Heart right ventricle (tissue), 16 donors: ENCODE data around the gene BPIFB2. TPM values are rescaled to one million over a fixed set of nuclear protein-coding genes. Genes with fewer than 3 reads are reported as not detected.

ENCODE experiments used
- ATAC-seq, 8 donors: fragments of 200-7000 bp; cut with Tn5 transposase; one replicate each; pipeline ENCODE4 v1.9.1; 2020; ENCODE audit warnings: mild to moderate bottlenecking in 8 of 8, moderate library complexity in 8 of 8, moderate number of reproducible peaks in 1 of 8
- DNase-seq, 2 donors: peaks; one replicate each; pipeline ENCODE4 v3.0.0-alpha.2; 2020
- H3K27ac ChIP-seq, 10 donors: fragments of 200-600 bp; sonication (generic) in 2 of 10; one replicate each; pipeline versions ENCODE4 v1.5.0 to v1.8.0; 2020 to 2022; ENCODE audit warnings: mild to moderate bottlenecking in 3 of 10
- H3K27me3 ChIP-seq, 7 donors: fragments of 200-600 bp; one replicate each; pipeline ENCODE4 v1.8.0; 2021 to 2022; ENCODE audit warnings: mild to moderate bottlenecking in 2 of 7
- H3K36me3 ChIP-seq, 9 donors: fragments of 200-600 bp; sonication (generic) in 1 of 9; one replicate each; pipeline versions ENCODE4 v1.5.0 to v1.8.0; 2020 to 2022; ENCODE audit warnings: mild to moderate bottlenecking in 2 of 9
- H3K4me1 ChIP-seq, 9 donors: fragments of 200-600 bp; sonication (generic) in 1 of 9; one replicate each; pipeline versions ENCODE4 v1.5.0 to v1.8.0; 2020 to 2022; ENCODE audit warnings: mild to moderate bottlenecking in 4 of 9
- H3K4me3 ChIP-seq, 10 donors: fragments of 200-600 bp; sonication (generic) in 2 of 10; one replicate each; pipeline versions ENCODE4 v1.5.0 to v1.8.0; 2020 to 2022; ENCODE audit warnings: mild to moderate bottlenecking in 7 of 10, moderate library complexity in 2 of 10
- H3K9me3 ChIP-seq, 11 donors: fragments of 200-600 bp in 10 of 11; sonication (generic) in 2 of 11; one replicate each; pipeline versions ENCODE4 v1.5.0 to v1.8.0; 2013 to 2022; ENCODE audit warnings: mild to moderate bottlenecking in 2 of 11, control low read depth in 1 of 11, moderate library complexity in 1 of 11
- WGBS, 2 donors: extraction: QIAGEN DNeasy Blood & Tissue Kit; methylation state at CpG; one replicate each; pipeline ENCODE4 v1.1.7; 2013; ENCODE audit warnings: inconsistent platforms in 1 of 2; 5-methylcytosine and 5-hydroxymethylcytosine counted together
- intact Hi-C, 10 donors: fragments of 100-400 bp; cut with DNase I; formaldehyde crosslinking; loops; one replicate each; pipeline versions ENCODE4 v1.11.1 to v1.14.2; 2022
- polyA plus RNA-seq, 2 donors: library from polyadenylated mRNA; stranded (reverse); fragments of 200-250 nt; gene quantifications; one replicate each; pipeline ENCODE4 v1.2.3, GENCODE V29; 2013
- total RNA-seq, 10 donors: library from RNA; stranded (reverse); fragmentation: NEBNext Ultra II Directional in 3 of 10; extraction: Animal tissue kit (Norgen Biotek cat#: 25700) in 3 of 10; gene quantifications; one replicate each; pipeline versions ENCODE4 v1.2.1 to v1.2.4, GENCODE V29; 2021 to 2023
- TF ChIP-seq, protein P1 (sequence below), 9 donors: fragments of 200-600 bp; sonication (generic) in 2 of 9; IDR thresholded peaks; one replicate each; pipeline versions ENCODE4 v1.5.0 to v1.8.0; 2021 to 2022; ENCODE audit warnings: antibody characterized with exemption in 9 of 9, mild to moderate bottlenecking in 5 of 9, moderate library complexity in 1 of 9
- donor health status: Arrhythmogenic right ventricular cardiomyopathy.
- donor health status: ischemic (EF 13 %, LVEDD 7.1; RV severe dilation, severe dysfunction).
- donor health status: healthy with polysubstance abuse.
- donor health status: DM: no; HTN: yes; CAD: no.
- donor health status: DM: no; HTN: no; CAD: no.
- donor health status: ischemic (EF 25% LVEDD 6.9; RV normal size, moderate dysfunction).
- donor health status: ischemic (EF 25% LVEDD 5.7; RV mildly dilated, moderate dysfunction).
- donor health status: healthy.
- donor health status: DM: yes; HTN: yes; CAD: no.
- donor health status: Ischemic cardiomyopathy.
- donor health status: ischemic (EF 35%, LVEDD 5.7; RV mildly dilated, moderate dysfunction).
- donor health status: nonischemic (EF 11% LVEDD 7.7; RV severe dilation, severe dysfunction).
- donor health status: DM: yes; HTN: yes; CAD: no.
- donor health status: PGD.
- donor health status: ischemic (EF 29% LVEDD 5.4; RV normal size, mild dysfunction).
- donor health status: nonischemic (EF 23%, LVEDD 6.1; RV moderate dilation, normal function).

The BPIFB2 gene
- total and polyA plus RNA-seq, 12 donors, result not detected

DNA sequence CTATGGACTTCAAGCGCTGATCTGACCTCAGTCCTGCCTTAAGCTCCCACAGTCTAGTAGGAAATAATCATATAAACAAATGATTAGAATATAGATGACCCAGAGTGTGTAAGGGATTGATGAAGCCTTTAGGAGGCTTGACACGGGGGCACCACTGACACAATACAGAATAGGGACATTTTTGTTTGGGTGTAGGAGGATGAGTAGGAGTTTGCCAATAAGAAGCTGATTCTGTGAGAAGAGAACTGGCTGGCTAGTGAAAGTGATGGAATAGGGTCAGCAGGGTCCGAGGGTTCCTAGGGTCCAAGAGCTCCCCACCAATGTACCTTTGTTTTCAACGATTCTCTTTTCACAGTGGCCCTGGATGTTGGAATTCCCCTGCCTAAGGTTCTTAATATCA, 64.9 kb downstream of the BPIFB2 start:
- peaks cover 0 to 6% (median 0%) of the 10 kb centered on the region in 11 donors for H3K9me3 ChIP-seq
- H3K4me1 ChIP-seq, result no peaks in the 10 kb centered on the region
- H3K27me3 ChIP-seq, result peaks cover 0 to 23% (median 15%) of the 10 kb centered on the region in 7 donors
- TF ChIP-seq, protein P1, sequence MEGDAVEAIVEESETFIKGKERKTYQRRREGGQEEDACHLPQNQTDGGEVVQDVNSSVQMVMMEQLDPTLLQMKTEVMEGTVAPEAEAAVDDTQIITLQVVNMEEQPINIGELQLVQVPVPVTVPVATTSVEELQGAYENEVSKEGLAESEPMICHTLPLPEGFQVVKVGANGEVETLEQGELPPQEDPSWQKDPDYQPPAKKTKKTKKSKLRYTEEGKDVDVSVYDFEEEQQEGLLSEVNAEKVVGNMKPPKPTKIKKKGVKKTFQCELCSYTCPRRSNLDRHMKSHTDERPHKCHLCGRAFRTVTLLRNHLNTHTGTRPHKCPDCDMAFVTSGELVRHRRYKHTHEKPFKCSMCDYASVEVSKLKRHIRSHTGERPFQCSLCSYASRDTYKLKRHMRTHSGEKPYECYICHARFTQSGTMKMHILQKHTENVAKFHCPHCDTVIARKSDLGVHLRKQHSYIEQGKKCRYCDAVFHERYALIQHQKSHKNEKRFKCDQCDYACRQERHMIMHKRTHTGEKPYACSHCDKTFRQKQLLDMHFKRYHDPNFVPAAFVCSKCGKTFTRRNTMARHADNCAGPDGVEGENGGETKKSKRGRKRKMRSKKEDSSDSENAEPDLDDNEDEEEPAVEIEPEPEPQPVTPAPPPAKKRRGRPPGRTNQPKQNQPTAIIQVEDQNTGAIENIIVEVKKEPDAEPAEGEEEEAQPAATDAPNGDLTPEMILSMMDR (IDR thresholded peaks at IDR 0.05), result no peak
- intact Hi-C loops, result no loop called here
- no peak for ATAC-seq
- H3K27ac ChIP-seq, result no peak overlapping the region
- no peaks in the 10 kb centered on the region for H3K36me3 ChIP-seq
- 85 to 86% methylated on average over 4 of the region's 4 CpGs for WGBS, 2 donors
- DNase-seq, result no peak
- no peak overlapping the region for H3K4me3 ChIP-seq

DNA sequence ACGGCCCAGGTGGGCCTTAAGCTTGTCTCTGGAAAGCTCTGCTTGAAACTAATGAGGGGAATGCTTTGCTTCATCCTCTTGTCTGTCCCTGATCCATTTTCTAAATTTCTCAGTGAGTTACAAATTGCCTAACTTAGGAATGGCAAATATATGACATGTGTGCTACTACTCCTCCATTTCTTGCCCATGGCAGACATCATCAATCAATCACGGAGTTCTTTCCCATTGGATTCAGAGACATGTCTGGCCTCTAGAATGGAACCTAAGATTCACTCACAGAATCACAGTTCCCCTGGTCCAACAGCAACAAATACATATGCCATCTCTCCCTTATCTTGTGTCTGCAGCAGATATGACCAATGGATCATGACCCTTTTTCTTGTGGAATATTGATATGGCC, 65.3 kb downstream of the BPIFB2 start:
- Histone ChIP-seq H3K27ac (no peak overlapping the region), H3K27me3 (peaks cover 0 to 27% (median 15%) of the 10 kb centered on the region in 7 donors), H3K4me1 (no peaks in the 10 kb centered on the region), H3K36me3 (no peaks in the 10 kb centered on the region), H3K4me3 (no peak overlapping the region), H3K9me3 (peaks cover 0 to 6% (median 0%) of the 10 kb centered on the region in 11 donors)
- intact Hi-C loops, result no loop called here
- ATAC-seq (no peak), DNase-seq (no peak)
- WGBS, 2 donors, result 79 to 86% methylated on average over 2 of the region's 2 CpGs
- TF ChIP-seq, protein P1 (IDR thresholded peaks at IDR 0.05), result no peak

Other genes starting within 250 kb of the BPIFB2 start
- gene DNMT3B, start 245.3 kb upstream of the BPIFB2 start, total RNA-seq, result under 1 TPM; 0.27 to 0.95 (median 0.68) TPM
- gene DNMT3B, start 245.3 kb upstream of the BPIFB2 start, polyA plus RNA-seq, result 1 to 10 TPM in 1 of 2 donors, under 1 TPM in 1; 0.35 to 1.8 TPM
- 10 to 100 TPM; 56.5 to 88.0 (median 68.1) TPM for gene MAPRE1, start 187.8 kb upstream of the BPIFB2 start, total RNA-seq
- gene MAPRE1, start 187.8 kb upstream of the BPIFB2 start, polyA plus RNA-seq, result 10 to 100 TPM; 15.6 to 49.3 TPM
- gene EFCAB8, start 148.8 kb upstream of the BPIFB2 start, total RNA-seq, result under 1 TPM in 1 of 10 donors, not detected in 9; 0.58 TPM
- gene EFCAB8, start 148.8 kb upstream of the BPIFB2 start, polyA plus RNA-seq, result under 1 TPM in 1 of 2 donors, not detected in 1; 0.15 TPM
- gene SUN5, start 3.3 kb upstream of the BPIFB2 start, total RNA-seq, result not detected
- gene SUN5, start 3.3 kb upstream of the BPIFB2 start, polyA plus RNA-seq, result not detected
- gene BPIFB6, start 23.9 kb downstream of the BPIFB2 start, total RNA-seq, result not detected
- not detected for gene BPIFB6, start 23.9 kb downstream of the BPIFB2 start, polyA plus RNA-seq
- gene BPIFB3, start 46.2 kb downstream of the BPIFB2 start, total RNA-seq, result not detected
- gene BPIFB3, start 46.2 kb downstream of the BPIFB2 start, polyA plus RNA-seq, result not detected
- not detected for gene BPIFB4, start 71.9 kb downstream of the BPIFB2 start, total RNA-seq
- gene BPIFB4, start 71.9 kb downstream of the BPIFB2 start, polyA plus RNA-seq, result not detected
- gene BPIFA2, start 160.5 kb downstream of the BPIFB2 start, total RNA-seq, result not detected
- not detected for gene BPIFA2, start 160.5 kb downstream of the BPIFB2 start, polyA plus RNA-seq
- gene BPIFA3, start 209.6 kb downstream of the BPIFB2 start, total RNA-seq, result not detected
- not detected for gene BPIFA3, start 209.6 kb downstream of the BPIFB2 start, polyA plus RNA-seq
- not detected for gene BPIFA1, start 228.3 kb downstream of the BPIFB2 start, total RNA-seq
- gene BPIFA1, start 228.3 kb downstream of the BPIFB2 start, polyA plus RNA-seq, result not detected